Adrenal gland (tissue), 12 donors: ENCODE measurements around the gene TBC1D9B. TPM values are rescaled to one million over a fixed set of nuclear protein-coding genes. Genes with fewer than 3 reads are reported as not detected.

Experiments
- DNase-seq, 7 donors: peaks; one replicate each; pipeline ENCODE4 v3.0.0-alpha.2; 2019 to 2020
- H3K27ac ChIP-seq, 5 donors: fragments of 200-600 bp; sonication (generic) in 4 of 5; 1 replicate in 3 of 5; 2 replicates in 2 of 5; pipeline versions ENCODE4 v1.5.1 to v1.8.0; 2016 to 2020; ENCODE audit warnings: mild to moderate bottlenecking in 1 of 5
- H3K27me3 ChIP-seq: fragments of 200-600 bp; 2 replicates; pipeline ENCODE4 v1.8.0; 2021
- H3K36me3 ChIP-seq, 2 donors: fragments of 200-600 bp; replicated peaks in 1 of 2; 1 replicate in 1 of 2; 2 replicates in 1 of 2; pipeline versions ENCODE4 v1.5.1 to v1.8.0; 2018 to 2022
- H3K4me1 ChIP-seq, 2 donors: fragments of 200-600 bp; replicated peaks in 1 of 2; 1 replicate in 1 of 2; 2 replicates in 1 of 2; pipeline versions ENCODE4 v1.5.1 to v1.8.0; 2018 to 2021
- H3K4me3 ChIP-seq, 4 donors: fragments of 200-600 bp; sonication (generic) in 3 of 4; one replicate each; pipeline ENCODE4 v1.5.1; 2016 to 2018
- H3K9me3 ChIP-seq, 3 donors: fragments of 200-600 bp; sonication (generic) in 1 of 3; replicated peaks in 1 of 3; 1 replicate in 2 of 3; 2 replicates in 1 of 3; pipeline versions ENCODE4 v1.5.1 to v1.8.0; 2016 to 2021
- POLR2A ChIP-seq, 2 donors: fragments of 450-650 bp; IDR thresholded peaks; one replicate each; pipeline ENCODE4 v1.6.1; 2017; ENCODE audit warnings: antibody characterized with exemption in 2 of 2, mild to moderate bottlenecking in 2 of 2, moderate library complexity in 1 of 2
- WGBS, 4 donors: extraction: QIAGEN DNeasy Blood & Tissue Kit in 2 of 4; methylation state at CpG; one replicate each; pipeline versions ENCODE4 v1.1.5 to v1.1.7; 2013 to 2017; 5-methylcytosine and 5-hydroxymethylcytosine counted together
- intact Hi-C, 2 donors: fragments of 100-400 bp; cut with DNase I; formaldehyde crosslinking; loops; one replicate each; pipeline versions ENCODE4 v1.14.1 to v1.15.0; 2022 to 2023
- polyA plus RNA-seq, 3 donors: library from polyadenylated mRNA; stranded (reverse); fragments of 200-250 nt in 2 of 3; fragments of 350-450 nt in 1 of 3; fragmentation: Illumina TruSeq in 1 of 3; extraction: RNeasy Lipid Tissue Mini Kit (QIAGEN cat#74804) in 1 of 3; gene quantifications; one replicate each; pipeline ENCODE4 v1.2.3, GENCODE V29; 2013 to 2014
- total RNA-seq, 9 donors: library from RNA; depleted of rRNA in 4 of 9; stranded (reverse); fragments of >200 nt in 4 of 9; fragments of 120-200 nt in 1 of 9; fragmentation: NEBNext Ultra II Directional in 1 of 9; extraction: Animal tissue kit (Norgen Biotek cat#: 25700) in 1 of 9; gene quantifications; one replicate each; pipeline versions ENCODE4 v1.1.0 to v1.2.4, GENCODE V29; 2013 to 2023
- TF ChIP-seq, protein P1 (sequence below), 6 experiments: fragments of 450-650 bp in 4 of 6; fragments of 200-600 bp in 2 of 6; sonication (generic) in 1 of 6; IDR thresholded peaks; 1 replicate in 5 of 6; 2 replicates in 1 of 6; pipeline versions ENCODE4 v1.5.1 to v1.8.0; 2016 to 2021; ENCODE audit warnings: antibody characterized with exemption in 6 of 6, mild to moderate bottlenecking in 2 of 6, moderate library complexity in 1 of 6
- donor health status: healthy with polysubstance abuse.
- donor health status: Bipolar disorder and iron deficiency.
- donor health status: DM: yes; HTN: yes; CAD: no.
- donor health status: DM: no; HTN: no; CAD: no.
- donor health status: DM: no; HTN: no; CAD: no.
- donor health status: DM: yes; HTN: yes; CAD: no.

Gene TBC1D9B
- total and polyA plus RNA-seq, 12 donors: 30.7 to 192 (median 128) TPM

DNA sequence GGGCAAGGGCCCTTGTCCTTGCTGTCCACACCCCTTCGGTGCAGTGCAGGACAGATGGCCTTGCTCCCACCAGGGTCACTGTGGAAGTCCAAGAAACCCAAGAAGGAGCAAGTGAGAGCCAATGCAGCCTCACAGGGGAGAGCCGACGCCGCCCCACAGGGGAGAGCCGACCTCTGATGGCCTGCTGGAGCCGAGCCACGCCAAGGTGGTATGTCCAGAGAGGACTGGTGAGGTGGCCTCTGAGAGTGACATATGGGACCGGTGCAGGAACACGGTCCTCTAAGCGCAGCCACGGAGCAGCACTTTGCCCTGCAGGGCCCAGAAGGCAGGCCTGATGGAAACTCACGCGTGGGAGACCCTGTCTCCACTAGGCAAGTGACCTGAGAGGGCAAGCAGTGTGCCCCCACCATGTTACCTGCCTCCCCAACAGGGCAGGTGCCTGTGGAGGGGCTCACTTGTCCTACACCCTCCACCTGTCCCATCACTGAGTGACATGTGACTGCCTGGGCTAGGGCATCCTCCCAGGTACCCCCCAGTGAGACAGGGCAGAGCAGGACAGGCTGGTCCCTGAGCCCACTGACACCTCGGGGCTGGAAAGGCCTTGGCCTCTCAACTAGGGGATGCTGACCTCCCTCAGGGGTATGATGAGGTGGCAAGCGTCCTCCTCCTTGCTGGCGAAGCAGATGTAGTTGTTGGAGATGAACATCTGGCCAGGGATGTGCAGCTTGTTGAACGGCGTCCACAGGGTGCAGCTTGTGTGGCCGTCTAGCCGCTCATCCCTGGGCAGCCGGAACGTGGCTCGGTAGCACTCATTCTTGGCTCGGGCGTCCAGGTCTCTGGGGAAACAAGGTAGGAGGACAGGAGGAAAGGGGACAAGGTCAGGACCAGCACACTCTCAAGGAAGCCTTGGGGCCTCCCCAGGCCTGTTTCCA lies 16.7 kb downstream of the TBC1D9B start:
- no peak for DNase-seq
- Histone ChIP-seq H3K4me3 (no peak overlapping the region), H3K27me3 (no peaks in the 10 kb centered on the region), H3K27ac (no peak overlapping the region), H3K36me3 (peaks cover 0 to 76% of the 10 kb centered on the region in 2 donors), H3K4me1 (no peaks in the 10 kb centered on the region), H3K9me3 (no peaks in the 10 kb centered on the region)
- TF ChIP-seq POLR2A (IDR thresholded peaks at IDR 0.05): no peak
- 89 to 94% (median 90%) methylated on average over 13 to 25 of the region's 25 CpGs for WGBS, 4 donors
- intact Hi-C loops: no loop called here

DNA sequence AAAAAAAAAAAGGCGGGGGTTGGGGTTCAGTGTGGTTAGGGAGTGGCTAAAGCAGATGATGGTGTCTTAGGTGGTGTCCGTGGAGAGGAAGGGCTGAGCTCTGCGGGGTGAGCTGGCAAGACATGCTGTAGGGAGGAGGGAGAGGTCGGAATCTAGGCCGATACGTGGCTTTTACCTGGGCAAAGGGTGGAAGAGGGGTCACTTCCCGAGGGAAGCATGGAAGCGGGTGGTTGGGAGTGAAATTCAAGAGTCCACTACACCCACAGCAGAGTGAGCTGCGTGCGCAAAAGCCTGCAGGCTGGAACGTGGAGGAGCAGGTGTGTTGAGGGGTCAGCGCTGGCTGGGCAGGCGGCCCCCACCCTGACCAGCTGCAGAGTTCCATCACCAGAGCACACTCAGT lies 17.8 kb downstream of the TBC1D9B start:
- H3K9me3 ChIP-seq: no peaks in the 10 kb centered on the region
- H3K27me3 ChIP-seq: no peaks in the 10 kb centered on the region
- no peak for DNase-seq
- peaks cover 0 to 83% of the 10 kb centered on the region in 2 donors for H3K36me3 ChIP-seq
- TF ChIP-seq, protein P1, sequence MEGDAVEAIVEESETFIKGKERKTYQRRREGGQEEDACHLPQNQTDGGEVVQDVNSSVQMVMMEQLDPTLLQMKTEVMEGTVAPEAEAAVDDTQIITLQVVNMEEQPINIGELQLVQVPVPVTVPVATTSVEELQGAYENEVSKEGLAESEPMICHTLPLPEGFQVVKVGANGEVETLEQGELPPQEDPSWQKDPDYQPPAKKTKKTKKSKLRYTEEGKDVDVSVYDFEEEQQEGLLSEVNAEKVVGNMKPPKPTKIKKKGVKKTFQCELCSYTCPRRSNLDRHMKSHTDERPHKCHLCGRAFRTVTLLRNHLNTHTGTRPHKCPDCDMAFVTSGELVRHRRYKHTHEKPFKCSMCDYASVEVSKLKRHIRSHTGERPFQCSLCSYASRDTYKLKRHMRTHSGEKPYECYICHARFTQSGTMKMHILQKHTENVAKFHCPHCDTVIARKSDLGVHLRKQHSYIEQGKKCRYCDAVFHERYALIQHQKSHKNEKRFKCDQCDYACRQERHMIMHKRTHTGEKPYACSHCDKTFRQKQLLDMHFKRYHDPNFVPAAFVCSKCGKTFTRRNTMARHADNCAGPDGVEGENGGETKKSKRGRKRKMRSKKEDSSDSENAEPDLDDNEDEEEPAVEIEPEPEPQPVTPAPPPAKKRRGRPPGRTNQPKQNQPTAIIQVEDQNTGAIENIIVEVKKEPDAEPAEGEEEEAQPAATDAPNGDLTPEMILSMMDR (IDR thresholded peaks at IDR 0.05): no peak
- TF ChIP-seq POLR2A (IDR thresholded peaks at IDR 0.05): no peak
- H3K4me3 ChIP-seq: no peak overlapping the region
- no peaks in the 10 kb centered on the region for H3K4me1 ChIP-seq
- intact Hi-C loops: no loop called here
- WGBS, 4 donors: 90 to 96% (median 94%) methylated on average over 11 to 13 of the region's 13 CpGs
- no peak overlapping the region for H3K27ac ChIP-seq

GRCh38 chr5:179887802-179888201 lies 19.9 kb downstream of the TBC1D9B start:
- peaks cover 0 to 75% of the 10 kb centered on the region in 2 donors for H3K36me3 ChIP-seq
- DNase-seq: no peak
- no peaks in the 10 kb centered on the region for H3K4me1 ChIP-seq
- 93 to 98% (median 95%) methylated on average over 3 to 6 of the region's 6 CpGs for WGBS, 4 donors
- TF ChIP-seq, protein P1 (IDR thresholded peaks at IDR 0.05): no peak
- no peak for TF ChIP-seq POLR2A (IDR thresholded peaks at IDR 0.05)
- H3K9me3 ChIP-seq: peaks cover 0 to 8% (median 0%) of the 10 kb centered on the region in 3 donors
- H3K27ac ChIP-seq: no peak overlapping the region
- no peaks in the 10 kb centered on the region for H3K27me3 ChIP-seq
- intact Hi-C loops: no loop called here
- no peak overlapping the region for H3K4me3 ChIP-seq

DNA sequence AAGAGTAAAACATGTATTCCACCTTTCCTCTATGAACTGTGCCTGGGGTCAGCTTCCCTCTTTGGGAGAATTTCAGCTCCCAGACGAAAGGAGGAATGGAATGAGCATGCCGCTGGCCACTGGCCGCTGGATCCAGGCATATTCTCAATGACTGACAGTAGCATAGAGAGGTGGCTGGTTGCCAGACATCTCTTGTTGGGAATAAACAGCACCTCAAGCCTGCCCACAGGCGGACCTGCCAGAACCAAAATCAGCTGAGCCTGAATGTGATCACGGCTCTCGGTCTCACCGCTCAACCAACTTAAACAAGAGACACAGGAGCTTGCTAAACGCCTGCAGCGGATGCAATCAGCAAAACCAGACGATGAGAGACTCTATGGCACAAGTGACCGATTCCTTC lies 20.6 kb downstream of the TBC1D9B start:
- Histone ChIP-seq H3K4me3 (no peak overlapping the region), H3K9me3 (peaks cover 0 to 12% (median 0%) of the 10 kb centered on the region in 3 donors), H3K27me3 (no peaks in the 10 kb centered on the region), H3K4me1 (no peaks in the 10 kb centered on the region), H3K36me3 (peaks cover 0 to 68% of the 10 kb centered on the region in 2 donors), H3K27ac (no peak overlapping the region)
- TF ChIP-seq, protein P1 (IDR thresholded peaks at IDR 0.05): no peak
- TF ChIP-seq POLR2A (IDR thresholded peaks at IDR 0.05): no peak
- no peak for DNase-seq
- intact Hi-C loops: no loop called here
- WGBS, 4 donors: 90 to 98% (median 95%) methylated on average over 10 to 11 of the region's 11 CpGs
